DMS 273 (cell line): ENCODE results near the gene ACKR1.

Source experiments
- DNase-seq: peaks from one replicate; lab custom pipeline; 2025; ENCODE audit not compliant: unreplicated experiment; lab: John Stamatoyannopoulos, UW

The ACKR1 gene

DNA sequence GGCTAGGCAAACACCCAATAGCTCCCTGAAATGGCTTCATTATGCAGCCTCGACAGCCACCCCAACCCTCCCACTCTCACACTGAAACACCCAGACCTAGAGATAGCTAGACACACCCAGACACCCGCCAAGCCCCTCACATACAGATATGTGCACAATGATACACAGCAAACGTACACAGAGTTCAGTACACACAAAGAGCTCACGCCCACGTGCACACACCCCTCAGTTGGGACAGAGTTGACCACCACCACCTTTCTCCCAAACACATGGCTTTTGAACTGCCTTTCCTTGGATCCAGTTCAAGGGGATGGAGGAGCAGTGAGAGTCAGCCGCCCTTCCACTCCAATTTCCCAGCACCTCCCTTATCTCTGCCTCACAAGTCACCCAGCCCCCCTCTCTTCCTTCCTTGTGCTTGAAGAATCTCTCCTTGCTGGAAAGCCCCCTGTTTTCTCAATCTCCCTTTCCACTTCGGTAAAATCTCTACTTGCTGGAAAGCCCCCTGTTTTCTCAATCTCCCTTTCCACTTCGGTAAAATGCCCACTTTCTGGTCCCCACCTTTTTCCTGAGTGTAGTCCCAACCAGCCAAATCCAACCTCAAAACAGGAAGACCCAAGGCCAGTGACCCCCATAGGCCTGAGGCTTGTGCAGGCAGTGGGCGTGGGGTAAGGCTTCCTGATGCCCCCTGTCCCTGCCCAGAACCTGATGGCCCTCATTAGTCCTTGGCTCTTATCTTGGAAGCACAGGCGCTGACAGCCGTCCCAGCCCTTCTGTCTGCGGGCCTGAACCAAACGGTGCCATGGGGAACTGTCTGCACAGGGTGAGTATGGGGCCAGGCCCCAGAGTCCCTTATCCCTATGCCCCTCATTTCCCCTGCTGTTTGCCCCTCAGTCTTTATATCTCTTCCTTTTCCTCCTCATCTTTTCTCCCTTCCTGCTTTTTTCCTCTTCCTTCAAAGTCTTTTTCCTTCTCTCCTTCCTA is at the start of gene ACKR1:
TSS of gene ACKR1 (plus strand) at position 715 of the 981 bp plus-strand sequence. CDS start at position 800, 85 bp downstream.
- DNase-seq = no peak

DNA sequence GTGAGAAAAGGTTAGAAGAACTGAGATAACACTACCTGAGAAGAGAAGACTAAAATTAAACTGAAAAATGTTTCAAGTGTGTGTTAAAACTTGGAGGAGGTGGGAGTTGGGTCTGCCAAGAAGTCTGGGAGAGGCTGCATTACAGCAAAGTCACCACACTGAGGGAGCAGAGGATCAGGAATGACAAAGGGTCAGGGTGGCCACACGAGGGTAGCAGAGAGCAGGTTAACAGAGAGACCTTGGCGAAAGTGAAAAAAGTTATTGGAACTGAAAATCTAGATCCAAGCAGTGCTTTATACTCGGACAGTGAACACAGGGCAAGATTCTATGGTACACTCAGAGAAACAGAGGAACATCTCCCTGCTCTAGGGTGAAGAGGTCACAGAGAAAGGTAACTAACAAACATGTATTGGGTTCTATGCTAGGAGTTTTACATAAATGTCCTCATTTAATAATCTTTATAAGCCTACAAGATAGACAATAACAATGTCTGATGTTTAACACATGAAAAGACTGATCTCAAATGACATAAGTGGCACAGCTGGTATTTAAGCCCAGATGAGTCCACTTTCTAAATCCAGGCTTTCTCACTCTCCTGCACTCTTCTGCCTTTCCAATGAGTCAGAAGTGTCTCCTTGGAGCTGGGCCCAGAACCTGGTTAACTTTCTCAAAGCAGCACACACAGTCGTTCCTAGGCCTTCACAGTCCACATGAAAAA is 43.5 kb upstream of the ACKR1 start:
- DNase-seq = peak; percentile 82

DNA sequence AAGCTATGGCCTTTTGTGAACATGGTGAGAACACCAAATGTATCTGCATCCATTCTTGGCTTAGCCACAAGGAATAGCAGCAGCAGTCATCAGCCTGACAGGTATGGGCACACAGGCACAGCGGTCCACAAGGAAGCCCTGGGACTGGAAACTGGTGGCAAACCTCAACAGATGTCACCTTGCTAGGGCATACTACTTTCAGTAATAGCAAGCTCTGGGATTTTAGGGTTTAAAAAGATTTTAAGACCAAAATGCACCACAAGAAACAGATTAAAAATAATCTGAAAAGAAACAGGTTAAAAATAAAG is 43.0 kb upstream of the ACKR1 start:
- DNase-seq = no peak

DNA sequence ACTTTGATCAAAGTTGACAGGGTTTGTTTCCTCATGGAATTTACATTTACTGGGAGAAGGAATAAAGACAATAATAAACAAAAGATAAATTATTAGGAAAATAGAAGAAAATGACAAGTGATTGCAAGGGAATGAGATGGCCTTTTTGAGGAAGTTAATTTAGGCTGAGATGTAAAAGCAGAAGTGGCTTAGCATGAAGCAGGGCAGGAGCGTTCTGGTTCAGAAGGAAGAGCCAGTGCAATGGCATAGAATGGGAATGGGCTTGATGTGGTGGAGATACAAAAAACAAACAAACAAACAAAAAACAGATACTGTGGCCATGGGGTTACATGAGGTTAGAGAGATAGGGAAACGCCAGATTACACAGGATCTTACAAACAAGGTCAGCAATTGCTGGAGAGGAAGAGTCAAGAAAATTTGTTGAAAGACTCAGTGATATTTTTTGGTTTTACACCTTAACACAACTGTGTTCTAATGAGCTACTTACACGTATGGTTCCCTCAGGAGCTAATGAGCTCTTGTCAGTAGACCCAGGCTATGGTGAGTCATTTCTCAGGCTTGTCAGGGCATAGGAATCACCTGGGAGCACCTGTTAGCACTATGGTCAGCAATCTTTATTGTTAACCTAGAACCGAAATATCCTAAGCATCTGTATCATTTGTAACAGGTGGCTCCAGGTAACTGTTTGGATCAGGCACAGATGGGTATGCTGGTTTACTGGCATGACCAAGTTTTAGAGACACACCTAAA is 42.0 kb upstream of the ACKR1 start:
- DNase-seq = no peak

DNA sequence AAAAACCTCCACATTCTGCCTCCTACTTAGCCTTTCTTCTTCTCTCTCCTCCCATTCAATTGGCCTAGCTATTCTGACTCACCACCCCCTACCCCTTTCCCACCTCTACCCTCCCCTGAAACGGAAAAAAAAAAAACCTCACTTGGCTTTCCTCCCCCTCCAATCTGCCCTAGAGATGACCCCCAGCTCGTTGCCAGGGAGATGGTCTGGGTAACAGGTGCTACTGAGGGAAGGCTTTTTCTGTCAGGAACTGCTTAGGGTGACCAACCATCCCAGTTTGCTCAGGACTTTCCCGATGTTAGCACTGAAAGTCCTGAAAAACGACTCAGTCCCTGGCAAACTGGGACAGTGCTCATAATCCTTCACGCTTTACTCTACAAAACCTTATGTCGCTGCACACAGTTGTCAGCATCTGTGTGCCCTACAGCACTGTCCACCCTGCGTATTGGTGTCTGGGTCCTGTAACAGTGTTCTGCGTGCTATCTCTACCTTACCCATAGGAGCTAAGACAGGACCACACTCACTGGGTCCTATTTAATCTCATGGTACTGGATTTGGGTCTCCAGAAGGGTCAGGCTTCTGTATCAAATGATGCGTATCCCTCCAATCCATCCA is 41.0 kb upstream of the ACKR1 start:
- DNase-seq = peak; percentile 4

GRCh38 chr1:159168043-159168442 is 36.6 kb upstream of the ACKR1 start:
- DNase-seq = no peak

GRCh38 chr1:159170639-159171038 is 34.0 kb upstream of the ACKR1 start:
- no peak for DNase-seq

DNA sequence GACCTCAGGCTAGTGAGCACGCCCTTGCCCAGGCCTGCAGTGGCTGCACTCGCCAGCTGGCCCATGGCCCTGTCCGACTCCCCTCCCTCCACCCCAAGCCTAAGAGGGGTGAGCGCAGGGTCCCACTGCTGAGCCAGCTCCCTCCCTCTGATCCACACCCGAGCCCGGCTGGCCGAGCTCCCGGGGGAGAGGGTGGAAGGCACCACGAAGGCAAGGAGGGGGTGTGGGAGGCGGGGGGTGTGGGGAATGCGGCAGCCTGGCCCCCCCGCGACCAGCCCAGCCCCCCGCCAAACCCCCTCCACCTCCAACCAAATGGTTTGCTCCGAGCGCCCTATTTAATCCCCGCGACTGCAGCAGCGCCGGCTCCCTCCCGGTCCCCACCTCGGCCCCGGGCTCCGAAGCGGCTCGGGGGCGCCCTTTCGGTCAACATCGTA is 33.4 kb upstream of the ACKR1 start, which contains the start of gene CADM3:
TSS of gene CADM3 (plus strand) at position 362 of the 434 bp plus-strand sequence. CDS start 151 bp downstream, outside the sequence.
- peak; percentile 37 for DNase-seq

DNA sequence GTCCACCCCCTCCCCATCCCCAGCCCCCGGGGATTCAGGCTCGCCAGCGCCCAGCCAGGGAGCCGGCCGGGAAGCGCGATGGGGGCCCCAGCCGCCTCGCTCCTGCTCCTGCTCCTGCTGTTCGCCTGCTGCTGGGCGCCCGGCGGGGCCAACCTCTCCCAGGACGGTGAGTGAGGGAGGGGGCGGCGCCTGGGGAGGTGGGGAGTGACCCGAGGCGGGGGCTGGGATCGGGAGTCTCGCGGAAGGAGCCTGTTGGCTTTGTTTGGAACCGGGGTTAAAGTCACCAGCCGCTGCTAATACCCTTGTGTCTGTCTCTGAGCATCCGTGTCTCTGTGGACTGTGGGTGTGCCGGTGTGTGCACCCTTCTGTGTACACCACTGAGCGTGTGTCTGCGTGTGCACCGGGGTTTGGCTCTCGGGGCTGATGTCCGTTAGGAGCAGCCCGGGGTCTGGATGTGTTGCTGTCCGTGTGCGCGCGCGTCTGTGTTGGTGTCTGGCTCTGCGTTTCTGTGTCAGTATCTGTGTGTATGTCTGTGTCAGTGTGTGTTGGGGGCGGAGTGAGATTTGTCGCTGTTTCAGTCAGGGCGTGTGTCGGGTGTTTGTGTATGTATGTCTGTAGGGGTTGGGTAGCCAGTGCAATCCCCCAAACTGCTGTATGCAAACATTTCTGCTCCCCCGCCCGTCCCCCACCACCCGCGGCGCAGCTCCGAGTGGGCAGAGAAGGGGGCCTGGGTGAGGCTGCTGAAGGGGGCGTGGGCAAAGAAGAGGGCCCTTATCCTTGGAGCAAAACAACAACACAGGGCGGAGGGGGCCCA is 32.8 kb upstream of the ACKR1 start:
- peak; percentile 37 for DNase-seq

DNA sequence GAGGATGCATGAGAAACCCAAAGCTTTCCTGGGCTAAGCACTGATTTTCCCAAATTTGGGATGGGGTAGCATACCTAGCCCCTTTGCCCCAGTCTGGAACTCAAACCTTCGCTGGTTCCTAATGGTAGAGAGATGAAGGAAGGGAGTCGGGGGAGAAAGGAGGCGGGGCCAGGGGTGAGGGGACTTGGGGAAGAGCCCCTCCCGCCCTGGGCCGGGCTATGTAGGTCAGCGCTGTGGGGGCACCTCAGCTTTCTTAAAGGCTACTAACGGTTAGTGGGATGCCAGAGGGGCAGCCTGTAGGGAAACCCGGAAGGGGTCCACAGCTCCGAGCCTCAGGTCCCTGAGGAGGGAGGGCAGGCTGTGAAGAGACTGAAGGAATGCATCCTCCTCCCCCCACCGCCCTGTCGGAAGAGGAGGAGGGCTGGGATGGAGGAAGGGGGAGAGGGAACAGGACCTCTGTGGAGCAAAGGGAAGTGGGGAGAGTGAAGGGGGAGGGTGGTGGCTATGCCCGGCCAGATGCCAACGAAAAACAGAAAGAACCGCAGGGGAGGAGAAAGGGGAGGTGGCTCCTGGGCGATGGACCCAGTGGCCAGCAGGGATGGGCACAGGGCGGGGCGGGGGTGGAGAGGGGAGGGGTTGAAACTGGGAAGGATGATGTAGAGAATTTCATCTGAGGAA is 31.9 kb upstream of the ACKR1 start:
- DNase-seq = peak; percentile 26

DNA sequence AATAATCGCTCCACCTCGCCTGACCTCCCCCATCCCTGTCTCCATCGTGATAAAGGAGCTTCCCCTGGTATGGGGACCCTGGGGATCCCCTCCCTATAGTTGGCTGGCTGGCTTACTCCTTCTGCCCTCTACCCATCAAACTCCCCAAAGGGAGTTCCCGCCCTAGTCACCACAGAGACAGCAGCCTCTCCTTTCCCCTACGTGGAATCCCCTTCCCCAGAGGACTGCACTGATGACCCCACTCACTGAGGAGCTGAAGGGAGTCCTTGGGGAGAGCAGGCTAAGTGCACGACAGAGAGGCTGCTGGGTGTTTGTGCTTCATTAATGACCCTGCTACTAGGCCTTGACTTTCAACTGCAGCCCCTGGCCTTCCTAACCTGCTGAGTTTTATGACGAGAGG is 31.4 kb upstream of the ACKR1 start:
- DNase-seq = no peak

- no peak for DNase-seq
These were observed 29.1 kb upstream of the ACKR1 start for GRCh38 chr1:159175571-159175970.

- DNase-seq = peak; percentile 40
These were observed 27.3 kb upstream of the ACKR1 start for GRCh38 chr1:159177272-159177907.

DNA sequence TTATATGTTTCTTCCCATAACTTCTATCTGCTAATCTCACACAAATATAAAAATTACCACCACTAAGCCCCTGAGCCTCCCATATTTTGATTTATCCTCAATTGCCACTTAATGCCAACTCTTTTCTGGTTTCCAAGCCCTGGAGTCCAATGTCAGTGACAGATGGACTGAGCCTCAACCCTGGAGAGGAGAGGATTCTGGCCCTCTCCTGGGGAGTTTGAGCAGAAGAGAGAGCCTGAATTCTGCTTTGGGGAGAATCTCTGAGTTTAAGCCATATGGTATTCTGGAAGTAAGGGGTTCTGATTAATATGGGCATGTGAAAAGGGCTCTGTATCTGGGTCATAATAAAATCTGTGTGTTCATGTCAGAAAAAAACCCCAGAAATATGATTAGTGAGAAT is 24.8 kb upstream of the ACKR1 start:
- peak; percentile 34 for DNase-seq

DNA sequence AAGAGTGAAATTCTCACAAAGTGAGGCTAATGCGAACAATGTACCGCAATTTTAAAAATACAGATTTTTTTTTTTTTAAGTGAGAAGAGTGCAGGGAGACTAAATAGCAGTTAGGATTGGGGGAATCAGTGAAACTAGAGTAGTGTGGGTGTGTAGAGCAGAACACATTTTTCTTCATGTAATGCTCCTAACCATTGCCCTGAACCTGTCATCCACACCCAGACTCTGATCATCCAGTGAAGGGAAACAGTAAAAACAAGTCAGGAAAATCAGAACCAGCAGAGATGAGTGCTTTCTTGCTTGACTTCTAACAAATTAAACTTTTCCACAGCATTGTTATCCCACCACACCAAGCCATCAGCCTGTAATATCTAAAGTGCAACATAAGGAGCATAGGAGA is 24.2 kb upstream of the ACKR1 start:
- DNase-seq = no peak

- DNase-seq = no peak
These were observed 23.2 kb upstream of the ACKR1 start for GRCh38 chr1:159181328-159182024.

GRCh38 chr1:159184201-159184600 is 20.5 kb upstream of the ACKR1 start:
- no peak for DNase-seq

GRCh38 chr1:159185121-159185520 is 19.6 kb upstream of the ACKR1 start:
- DNase-seq = no peak
